GOT3 (cell line): ENCODE data around the gene TPP1.

Experiments
- DNase-seq: peaks from one replicate; lab custom pipeline; 2025; ENCODE audit warnings: mixed read lengths; lab: John Stamatoyannopoulos, UW

The TPP1 gene

DNA sequence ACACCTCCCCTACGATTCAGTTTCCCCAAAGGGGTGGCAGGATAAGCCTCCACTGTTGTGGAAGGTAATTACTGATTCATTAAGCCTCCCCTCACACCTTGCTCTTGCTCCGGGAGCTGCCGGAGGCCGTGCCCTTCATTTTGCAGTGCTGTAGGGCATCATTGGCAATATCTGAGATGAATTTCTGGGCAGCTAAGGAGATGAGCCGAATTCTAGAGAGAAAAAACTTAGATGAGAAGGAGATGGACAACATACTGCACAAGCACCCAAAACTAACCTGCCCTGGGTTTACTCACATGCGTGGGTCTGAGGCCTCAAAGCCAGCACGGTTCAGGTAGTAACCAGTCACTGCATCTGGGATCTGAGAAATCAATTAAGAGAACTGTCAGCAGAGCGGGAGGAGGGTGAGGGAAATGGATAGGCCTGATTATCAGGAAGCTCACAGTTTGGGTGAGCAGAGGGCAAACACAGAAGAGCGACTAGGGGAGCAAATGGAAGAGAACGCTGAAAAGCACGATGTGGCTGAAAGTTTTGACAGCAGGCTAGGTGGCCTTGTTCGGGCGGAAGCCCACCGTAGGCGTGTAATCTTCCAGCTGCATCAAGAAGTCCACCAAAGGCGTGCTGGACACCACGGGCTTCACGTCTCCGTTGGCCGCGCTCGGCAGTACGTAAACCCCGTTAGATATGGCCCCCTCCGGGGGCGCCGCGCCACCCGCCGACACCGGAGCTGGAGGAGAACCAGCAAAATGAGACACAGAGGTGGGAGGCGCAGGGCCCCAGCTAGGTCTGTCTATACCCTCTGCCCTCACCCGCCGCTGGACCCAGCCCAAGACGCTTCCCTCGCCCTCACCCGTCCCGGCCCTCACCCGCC, 7.9 kb downstream of the TPP1 start:
- DNase-seq, result no peak

DNA sequence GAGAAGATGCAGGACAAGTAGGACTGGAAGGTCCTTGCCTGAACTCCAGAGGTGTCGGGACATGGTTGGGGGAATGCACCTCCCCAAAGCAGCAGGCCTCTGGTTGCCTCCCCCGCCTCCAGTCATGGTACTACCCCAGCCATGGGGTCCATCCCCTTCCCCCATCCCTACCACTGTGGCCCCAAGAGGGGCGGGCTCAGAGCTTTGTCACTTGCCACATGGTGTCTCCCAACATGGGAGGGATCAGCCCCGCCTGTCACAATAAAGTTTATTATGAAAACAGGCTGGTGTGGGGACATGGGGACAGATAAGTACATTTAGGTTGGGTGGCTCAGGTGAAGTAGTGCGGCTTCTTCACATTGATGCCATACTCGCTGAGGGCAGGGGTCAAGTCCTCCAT, 8.6 kb downstream of the TPP1 start:
- no peak for DNase-seq

DNA sequence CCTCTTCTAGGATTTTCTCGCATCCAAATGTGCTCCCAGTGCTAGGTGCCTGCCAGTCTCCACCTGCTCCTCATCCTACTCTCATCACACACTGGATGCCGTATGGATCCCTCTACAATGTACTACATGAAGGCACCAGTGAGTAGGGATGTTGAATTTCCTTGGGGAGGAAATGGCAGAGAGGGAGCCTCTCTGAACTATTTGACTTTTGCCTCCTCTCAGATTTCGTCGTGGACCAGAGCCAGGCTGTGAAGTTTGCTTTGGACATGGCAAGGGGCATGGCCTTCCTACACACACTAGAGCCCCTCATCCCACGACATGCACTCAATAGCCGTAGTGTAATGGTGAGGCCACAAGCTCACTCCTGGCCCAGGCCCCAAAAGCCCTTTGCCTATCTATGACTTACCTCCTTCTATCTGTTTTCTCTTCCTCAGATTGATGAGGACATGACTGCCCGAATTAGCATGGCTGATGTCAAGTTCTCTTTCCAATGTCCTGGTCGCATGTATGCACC, 9.7 kb downstream of the TPP1 start:
- DNase-seq, result no peak

DNA sequence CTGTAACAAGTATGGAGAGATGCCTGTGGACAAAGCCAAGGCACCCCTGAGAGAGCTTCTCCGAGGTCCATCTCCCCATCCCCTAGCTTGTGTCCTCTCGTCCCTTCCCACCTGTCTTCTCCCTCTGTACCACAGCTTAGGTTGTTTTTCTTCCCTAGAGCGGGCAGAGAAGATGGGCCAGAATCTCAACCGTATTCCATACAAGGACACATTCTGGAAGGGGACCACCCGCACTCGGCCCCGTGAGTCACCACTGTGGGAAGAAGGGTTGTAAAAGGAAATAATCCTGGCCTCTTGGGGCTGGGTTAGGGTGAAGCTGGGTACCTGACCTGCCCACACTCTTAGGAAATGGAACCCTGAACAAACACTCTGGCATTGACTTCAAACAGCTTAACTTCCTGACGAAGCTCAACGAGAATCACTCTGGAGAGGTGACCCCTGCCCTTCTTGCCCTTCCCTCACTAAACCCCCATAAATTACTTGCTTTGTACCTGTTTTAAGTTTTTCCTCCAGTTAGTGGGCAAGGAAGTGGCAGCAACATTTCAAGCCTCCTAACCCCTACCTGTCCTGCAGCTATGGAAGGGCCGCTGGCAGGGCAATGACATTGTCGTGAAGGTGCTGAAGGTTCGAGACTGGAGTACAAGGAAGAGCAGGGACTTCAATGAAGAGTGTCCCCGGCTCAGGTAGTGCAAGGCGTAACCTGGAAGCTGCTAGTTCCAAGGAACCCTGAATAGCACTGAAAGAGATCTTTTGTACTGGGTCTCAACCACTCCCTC, 10.3 kb downstream of the TPP1 start:
- no peak for DNase-seq

DNA sequence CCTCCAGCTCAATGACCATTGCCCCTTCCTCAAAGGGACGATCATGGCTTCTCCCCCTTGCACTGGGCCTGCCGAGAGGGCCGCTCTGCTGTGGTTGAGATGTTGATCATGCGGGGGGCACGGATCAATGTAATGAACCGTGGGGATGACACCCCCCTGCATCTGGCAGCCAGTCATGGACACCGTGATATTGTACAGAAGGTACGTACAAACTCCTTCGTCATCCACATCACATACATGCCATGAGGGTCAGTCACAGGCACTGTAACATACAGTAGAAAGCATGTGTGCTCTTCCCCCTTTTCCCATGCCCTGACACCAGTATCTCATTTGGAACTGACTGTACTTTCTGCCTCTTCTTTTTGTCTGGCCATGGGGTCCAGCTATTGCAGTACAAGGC, 11.2 kb downstream of the TPP1 start:
- no peak for DNase-seq

DNA sequence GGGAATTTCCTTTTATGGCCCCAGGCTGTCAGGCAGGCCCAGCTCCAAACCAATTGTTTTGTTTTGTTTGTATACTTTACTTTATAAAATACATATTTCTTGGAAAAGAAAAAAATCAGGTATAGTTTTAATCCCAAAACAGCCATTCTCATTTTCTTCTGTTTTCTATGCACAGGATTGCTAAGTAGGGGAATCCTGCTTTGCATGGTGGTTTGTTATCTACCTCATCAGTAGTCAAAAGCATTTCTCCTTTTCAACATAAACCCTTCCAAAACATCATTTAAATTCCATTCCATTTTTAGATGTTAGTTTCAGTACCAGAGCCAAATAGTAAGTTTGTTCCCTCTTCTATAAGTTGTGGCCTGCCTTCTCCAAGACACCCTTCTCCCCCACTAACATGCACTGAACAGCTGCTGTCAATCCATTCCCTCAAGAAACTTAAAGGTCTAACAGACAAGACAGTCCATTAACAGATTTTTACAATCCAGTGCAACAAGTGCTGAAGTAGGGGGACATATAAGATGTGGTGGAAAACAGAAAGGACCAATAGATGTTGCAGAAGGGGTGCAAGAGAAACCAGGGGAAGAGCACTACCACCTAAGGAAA, 11.9 kb downstream of the TPP1 start:
- DNase-seq, result no peak

DNA sequence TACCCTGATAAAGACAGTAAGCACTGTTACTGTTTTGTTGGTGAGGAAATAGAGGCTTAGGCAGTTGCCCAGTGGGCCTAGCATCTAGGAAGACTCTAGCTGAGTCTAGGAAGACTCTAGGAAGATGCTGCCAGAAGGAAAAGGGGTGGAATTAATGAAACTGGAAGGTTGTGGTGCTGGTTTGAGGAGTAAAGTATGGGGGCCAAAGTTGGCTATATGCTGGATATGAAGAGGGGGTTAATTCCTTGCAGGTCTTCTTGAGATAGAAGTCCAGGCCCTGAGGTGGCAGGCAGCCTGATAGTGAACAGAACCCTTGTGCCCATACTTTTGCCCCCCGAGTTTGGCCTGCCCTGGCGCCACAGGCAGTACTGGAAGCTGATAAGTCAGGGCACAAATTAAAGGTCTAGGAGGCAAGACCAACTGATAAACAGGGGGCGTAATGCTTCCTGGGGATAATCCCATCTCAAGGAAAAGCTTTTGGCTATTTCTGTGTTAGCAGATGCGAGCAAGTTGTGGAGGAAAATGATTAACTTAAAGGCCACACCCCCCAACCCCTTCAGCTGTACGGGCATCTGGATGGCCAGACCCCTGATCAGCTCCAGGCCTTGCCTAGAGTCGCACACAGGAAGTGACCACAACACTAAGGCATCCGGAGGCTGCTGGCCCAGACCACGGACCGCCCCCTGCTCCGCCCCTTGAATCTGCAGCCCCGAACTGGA, 12.6 kb downstream of the TPP1 start:
- no peak for DNase-seq

DNA sequence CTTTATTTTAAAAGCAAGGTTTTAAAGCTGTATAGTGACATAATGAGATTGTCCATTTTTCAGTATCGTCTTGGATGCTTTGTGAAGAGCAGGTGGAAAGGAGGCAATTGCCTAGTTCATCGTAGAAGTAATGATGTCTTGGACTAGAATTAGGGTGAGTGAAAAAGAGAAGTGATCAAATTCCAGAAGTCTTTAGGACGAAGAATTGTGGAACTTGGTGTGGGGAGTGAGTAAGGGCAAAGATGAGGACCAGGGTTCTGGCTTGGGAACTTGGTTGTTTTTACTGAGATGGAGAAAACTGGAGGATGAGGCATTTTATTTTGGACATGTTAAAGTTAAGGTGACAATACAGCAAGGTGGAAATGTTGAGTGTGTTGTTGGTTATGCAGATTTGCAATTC, 14.4 kb downstream of the TPP1 start:
- no peak for DNase-seq

DNA sequence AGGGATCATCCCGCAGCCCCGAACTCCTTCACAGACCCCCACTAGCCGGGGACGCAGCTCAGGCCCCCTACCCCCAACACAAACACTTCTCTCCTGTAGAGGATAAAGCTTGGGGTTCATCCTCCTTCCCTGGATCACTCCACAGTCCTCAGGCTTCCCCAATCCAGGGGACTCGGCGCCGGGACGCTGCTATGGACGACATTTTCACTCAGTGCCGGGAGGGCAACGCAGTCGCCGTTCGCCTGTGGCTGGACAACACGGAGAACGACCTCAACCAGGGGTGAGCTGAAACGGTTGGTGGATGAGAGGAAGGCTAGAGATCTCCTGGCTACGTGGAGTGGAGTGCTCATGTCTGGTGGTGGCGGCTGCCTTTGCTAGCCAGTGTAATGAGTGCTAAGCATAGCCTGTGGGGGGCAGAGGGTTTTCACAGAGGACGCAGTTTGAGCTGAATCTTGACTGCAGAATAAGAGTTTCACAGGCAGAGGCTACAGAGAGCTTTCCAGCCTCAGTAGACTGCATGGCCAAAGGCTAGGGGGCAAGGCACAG, 15.1 kb downstream of the TPP1 start:
- DNase-seq, result no peak

DNA sequence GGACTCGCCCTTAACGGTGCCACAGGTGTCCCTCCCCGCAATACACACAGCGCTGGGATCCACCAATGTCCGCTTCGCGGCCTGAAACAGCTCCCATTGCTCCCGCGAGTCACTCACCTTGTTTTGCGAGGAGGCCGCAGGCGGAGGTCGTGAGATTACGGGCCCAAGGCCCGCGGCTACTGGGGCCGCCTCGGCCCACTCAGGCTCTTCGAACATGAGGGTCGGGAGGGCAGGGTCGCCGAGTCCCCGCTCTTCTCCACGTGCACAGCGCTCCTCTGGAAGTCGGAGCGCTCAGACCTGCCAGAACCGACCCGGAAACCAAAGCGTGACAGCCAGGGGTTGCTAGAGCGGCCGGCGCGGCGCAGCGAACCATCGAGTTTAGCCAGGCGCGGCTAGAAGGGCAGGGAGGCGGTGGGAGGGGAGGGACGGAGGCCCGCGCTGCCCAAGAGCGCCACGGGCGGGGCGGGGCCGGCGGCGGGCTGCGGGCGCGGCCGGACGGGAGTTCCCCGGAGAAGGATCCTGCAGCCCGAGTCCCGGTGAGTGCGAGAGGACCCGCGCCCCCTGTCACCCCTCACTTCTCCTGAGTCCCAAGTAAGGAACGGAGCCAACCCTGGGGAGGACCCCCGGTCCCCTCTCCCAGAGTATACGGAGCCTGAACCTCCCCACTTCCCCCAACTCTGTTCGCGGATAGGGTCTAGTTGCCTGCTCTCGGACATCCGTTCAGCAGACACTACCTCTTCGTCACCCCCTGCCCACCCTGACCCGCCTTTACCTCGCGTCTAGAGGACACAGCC, 15.7 kb downstream of the TPP1 start, which contains the start of the genes ILK and RRP8:
ILK (plus strand) TSS at position 488 of the 794 bp plus-strand sequence. CDS start 498 bp downstream, outside the sequence.
RRP8 (minus strand) TSS at position 330 of the 794 bp plus-strand sequence; CDS start at position 216, 114 bp downstream.
- DNase-seq, result peak; percentile 24

DNA sequence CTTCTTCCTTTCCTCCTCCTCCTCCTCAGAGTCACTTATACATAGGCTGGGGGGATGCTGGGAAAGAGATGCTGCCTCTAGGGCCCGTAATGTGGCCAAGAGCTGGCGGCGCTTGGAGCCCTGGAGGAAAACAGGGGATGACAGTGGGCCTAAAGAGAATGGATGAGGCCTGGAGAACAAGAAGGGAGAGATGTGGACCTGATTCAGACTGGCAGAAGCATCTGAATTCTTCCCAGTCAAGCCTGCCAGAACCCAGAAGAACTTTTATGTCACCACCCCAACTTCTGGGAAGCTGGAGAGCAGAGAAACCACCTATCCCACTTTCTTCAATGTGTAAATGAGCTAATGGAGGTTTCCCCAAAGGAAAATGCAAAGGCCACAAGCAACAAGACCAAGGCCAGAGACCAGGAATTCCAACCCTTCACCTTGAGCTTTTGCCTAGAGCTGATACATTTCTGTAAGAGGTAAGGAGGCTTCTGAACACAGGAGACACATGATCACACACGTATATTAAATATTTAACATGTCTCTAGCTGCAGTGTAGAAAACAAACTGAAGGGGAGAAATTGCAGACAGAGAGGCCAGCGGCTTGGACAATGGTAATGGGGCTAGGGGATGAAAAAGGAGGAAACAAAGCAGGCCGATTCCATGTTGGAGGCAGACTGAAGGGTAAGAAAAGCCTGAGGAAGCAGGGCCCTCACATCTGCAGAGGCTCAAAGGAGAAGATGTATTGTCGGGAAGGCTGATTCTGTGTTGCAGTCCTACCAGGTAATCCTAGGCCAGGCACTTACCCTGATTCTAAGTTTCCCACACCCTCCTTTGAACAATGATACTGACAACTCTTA, 16.9 kb downstream of the TPP1 start:
- DNase-seq, result no peak

DNA sequence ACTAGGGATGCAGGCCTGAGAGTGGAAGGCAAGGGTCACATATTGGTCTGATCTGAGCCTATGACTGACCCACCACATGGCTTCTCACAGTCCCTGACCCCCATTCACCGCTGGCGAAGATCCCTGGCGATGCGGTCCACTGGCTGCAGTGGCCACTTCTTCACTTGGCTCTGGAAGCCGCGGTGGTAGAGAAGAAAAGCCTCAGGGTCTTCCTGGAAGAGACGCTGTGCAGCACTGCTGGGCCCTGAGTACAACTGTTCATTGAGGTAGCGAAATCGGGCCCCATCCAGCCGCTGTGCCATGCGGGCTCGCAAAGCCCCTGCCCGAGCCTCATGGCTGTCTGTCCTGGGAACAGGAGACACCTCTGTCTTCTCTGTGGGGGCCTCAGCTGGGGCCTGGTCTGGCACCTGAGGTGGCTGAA, 18.2 kb downstream of the TPP1 start:
- DNase-seq, result no peak

DNA sequence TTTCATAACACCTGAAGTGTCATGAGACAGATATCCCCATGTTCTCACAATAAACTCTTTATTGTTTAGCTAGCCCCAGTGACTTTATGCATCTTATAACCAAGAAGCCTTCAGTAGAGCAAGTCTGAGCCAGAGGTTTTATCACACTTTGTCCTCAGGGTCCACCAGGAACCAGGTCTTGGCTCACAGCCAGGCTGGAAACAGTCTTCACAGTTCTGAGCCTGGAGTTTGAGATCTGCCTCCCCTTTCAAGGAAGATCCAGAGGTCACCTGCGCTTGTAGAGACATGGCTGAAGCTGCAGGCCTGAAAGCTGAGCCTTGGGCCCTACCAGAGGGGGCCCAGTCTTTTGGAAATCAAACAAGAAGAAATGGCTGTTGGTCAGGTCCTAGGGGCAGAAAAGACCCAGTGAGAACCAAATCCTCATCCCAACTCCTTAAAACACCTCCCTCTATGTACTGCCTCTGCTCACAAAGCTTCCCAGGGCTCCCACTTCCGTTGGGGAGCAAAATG, 19.3 kb downstream of the TPP1 start:
- no peak for DNase-seq

DNA sequence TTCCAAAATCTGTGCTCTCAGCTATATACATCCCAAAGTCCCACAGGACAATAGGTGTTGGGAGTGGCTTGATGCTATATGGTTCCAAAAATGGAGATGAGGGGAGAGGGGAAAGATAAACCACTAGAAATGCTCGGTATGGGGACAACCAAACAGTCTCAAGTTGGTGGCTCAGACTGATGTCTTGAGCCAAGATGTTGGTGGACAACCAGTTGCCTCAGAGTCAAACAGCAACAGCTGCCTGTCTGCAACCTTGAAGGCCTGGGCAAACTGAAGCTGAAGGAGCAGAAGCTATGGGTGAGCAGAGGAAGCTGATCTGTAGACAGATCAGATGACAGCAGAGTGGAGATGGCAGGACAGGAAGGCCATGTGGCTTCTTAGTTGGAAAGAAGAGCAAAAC, 19.8 kb downstream of the TPP1 start:
- DNase-seq, result no peak

DNA sequence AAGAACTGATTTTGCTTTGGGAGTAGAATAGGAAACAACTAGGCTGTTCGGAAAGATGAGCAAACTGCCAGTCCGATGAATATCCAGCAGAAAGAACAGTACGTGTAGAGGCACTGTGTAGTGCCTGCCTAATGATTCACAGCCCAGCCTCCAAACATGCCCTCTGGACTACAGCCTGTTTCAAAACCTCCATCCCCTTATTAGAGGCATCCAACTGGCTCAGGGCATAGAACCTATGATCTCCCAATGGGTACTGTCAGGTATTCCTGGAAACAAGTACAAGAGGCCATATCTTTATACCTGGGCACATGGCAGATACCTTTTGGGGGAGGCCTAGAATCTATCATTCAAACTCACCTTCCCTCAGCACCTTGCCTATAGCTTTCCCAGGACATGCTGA, 20.7 kb downstream of the TPP1 start:
- DNase-seq, result no peak

DNA sequence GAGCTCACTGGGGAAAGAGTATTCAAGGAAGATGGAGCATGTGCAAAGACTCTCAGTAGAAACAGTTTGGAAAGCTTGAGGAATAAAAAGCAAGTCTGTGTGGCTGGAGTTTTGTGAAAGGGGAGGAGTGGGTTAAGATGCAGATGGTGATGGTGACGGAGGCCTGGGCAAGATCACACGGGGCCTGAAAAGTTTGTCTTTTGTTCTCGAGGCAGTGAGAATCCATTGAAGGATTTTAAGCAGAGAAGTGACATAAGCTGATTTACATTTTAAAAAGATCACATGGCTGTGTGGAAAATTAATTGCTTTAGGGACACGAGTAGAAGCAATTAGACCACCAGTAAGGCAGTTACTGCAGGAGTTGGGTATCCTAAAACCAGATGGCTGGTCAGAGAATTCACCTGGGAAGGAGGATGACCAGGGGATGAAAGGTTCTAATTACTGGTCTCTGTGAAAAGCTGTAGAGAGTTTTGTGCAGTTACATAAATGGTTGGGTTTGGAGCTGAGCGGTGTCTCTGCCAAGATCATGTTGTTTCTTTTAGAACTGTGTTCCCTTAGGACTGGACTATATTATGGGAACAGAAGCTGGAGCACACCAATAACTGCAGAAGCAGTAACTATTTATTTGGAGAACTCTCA, 22.9 kb downstream of the TPP1 start:
- DNase-seq, result no peak

DNA sequence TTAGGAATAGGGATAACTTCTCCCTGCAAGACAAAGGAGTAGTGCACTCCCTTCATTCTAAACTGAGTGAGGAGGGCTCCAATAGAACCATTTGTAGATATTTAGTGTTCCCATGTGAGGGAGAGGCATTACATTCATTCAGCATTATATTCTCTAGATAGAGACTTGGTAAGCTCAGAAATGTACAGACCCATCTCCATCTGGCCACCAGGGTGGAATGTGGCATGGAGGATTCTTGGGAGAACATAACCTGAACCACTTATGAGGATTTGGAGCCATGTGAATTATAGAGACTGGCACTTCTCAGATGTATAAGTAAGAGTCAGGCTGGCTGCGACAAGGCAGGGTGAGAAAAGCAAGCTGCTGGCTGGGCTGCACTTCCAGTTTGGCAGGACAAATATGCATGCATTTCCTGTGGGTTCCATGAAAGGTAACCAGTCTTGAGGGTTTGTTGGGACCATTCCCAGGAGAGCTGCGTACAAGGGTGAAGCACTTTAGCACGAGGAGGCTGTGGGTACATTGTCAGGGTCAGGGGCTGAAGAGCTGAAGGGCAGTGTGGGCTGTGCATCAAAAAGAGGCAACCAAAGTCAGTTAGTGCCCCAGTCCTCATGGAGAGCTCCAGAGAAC, 25.0 kb downstream of the TPP1 start:
- DNase-seq, result no peak

DNA sequence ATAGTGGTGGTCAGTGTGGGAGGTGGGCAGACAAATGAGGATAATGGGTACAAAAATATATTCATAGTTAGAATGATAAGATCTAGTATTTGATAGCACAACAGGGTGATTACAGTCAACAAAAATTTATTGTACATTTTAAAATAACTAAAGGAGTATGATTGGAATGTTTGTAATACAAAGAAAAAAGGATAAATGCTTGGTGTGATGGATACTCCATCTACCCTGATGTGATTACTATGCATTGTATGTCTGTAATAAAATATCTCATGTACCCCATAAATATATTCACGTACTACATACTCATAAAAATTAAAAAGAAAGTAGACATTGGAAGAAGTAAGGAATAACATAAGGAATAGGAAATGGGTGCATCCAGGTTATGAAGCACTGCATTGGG, 31.2 kb downstream of the TPP1 start:
- DNase-seq, result no peak
